Type B pancreatic cell (in vitro differentiated cells): ENCODE data around the gene LIN54. TPM values are rescaled to one million over a fixed set of nuclear protein-coding genes. Genes with fewer than 3 reads are reported as not detected.
"Not testable (repeated sequence)": the region's sequence is repeated elsewhere in the genome, so short reads cannot be mapped to it uniquely, and the experiment has no call there.

Experiments used
- DNase-seq: peaks from one replicate; pipeline ENCODE4 v3.0.0; 2021; ENCODE audit warnings: mixed read lengths; ENCODE audit not compliant: unreplicated experiment; ENCODE audit errors: extremely low spot score
- H3K27ac Mint-ChIP-seq: 2 replicates; pipeline ENCODE4 v1.8.0; 2021; ENCODE audit warnings: mild to moderate bottlenecking, mixed read lengths
- H3K27me3 Mint-ChIP-seq: 2 replicates; pipeline ENCODE4 v1.8.0; 2021; ENCODE audit warnings: mixed read lengths
- H3K36me3 Mint-ChIP-seq: 2 replicates; pipeline ENCODE4 v1.8.0; 2021; ENCODE audit warnings: mixed read lengths
- H3K4me1 Mint-ChIP-seq: one replicate; pipeline ENCODE4 v1.8.0; 2021; ENCODE audit warnings: mixed read lengths; ENCODE audit not compliant: unreplicated experiment
- H3K4me3 Mint-ChIP-seq: 2 replicates; pipeline ENCODE4 v1.8.0; 2021; ENCODE audit warnings: mild to moderate bottlenecking, mixed read lengths
- H3K9me3 Mint-ChIP-seq: 2 replicates; pipeline ENCODE4 v1.8.0; 2021; ENCODE audit warnings: mixed read lengths
- CTCF ChIP-seq: fragments of 200-600 bp; sonication (generic); conservative IDR thresholded peaks from 2 replicates; pipeline ENCODE4 v1.5.0; 2021; ENCODE audit warnings: antibody characterized with exemption, mild to moderate bottlenecking
- total RNA-seq: library from RNA; stranded (reverse); gene quantifications from 2 replicates; pipeline ENCODE4 v1.2.1, GENCODE V29; 2021; ENCODE audit warnings: low replicate concordance

Gene LIN54
- total RNA-seq, 1 donor from 2014 or later = 17.5 TPM

GRCh38 chr4:83025563-83025962 is 14.9 kb upstream of the LIN54 start:
- Mint-ChIP-seq H3K9me3 (peaks cover 9% of the 10 kb centered on the region), H3K4me1 (no peaks in the 10 kb centered on the region), H3K27ac (no peak overlapping the region), H3K27me3 (peaks cover 29% of the 10 kb centered on the region), H3K4me3 (no peak overlapping the region), H3K36me3 (no peaks in the 10 kb centered on the region)
- no peak for TF ChIP-seq CTCF
- DNase-seq = no peak

GRCh38 chr4:83024233-83024632 is 13.6 kb upstream of the LIN54 start:
- H3K36me3 Mint-ChIP-seq = no peaks in the 10 kb centered on the region
- TF ChIP-seq CTCF = no peak
- peaks cover 9% of the 10 kb centered on the region for H3K9me3 Mint-ChIP-seq
- H3K4me1 Mint-ChIP-seq = no peaks in the 10 kb centered on the region
- peaks cover 18% of the 10 kb centered on the region for H3K27me3 Mint-ChIP-seq
- no peak overlapping the region for H3K4me3 Mint-ChIP-seq
- no peak for DNase-seq
- no peak overlapping the region for H3K27ac Mint-ChIP-seq

- not testable (repeated sequence) for DNase-seq
Measured at GRCh38 chr4:83023599-83023998, 13.0 kb upstream of the LIN54 start.

GRCh38 chr4:83022724-83023450 is 12.3 kb upstream of the LIN54 start:
- Mint-ChIP-seq H3K4me3 (no peak overlapping the region), H3K36me3 (no peaks in the 10 kb centered on the region), H3K27ac (no peak overlapping the region), H3K9me3 (peaks cover 9% of the 10 kb centered on the region), H3K4me1 (no peaks in the 10 kb centered on the region), H3K27me3 (peaks cover 8% of the 10 kb centered on the region)
- DNase-seq = no peak
- TF ChIP-seq CTCF = no peak

More at GRCh38 chr4:83023599-83023998, 13.0 kb upstream of the LIN54 start:
- H3K36me3 Mint-ChIP-seq, H3K9me3 Mint-ChIP-seq, H3K4me1 Mint-ChIP-seq, H3K4me3 Mint-ChIP-seq, H3K27ac Mint-ChIP-seq: not testable (repeated sequence)
- H3K27me3 Mint-ChIP-seq = peaks cover 11% of the 10 kb centered on the region

- DNase-seq = no peak
- H3K4me1 Mint-ChIP-seq = no peaks in the 10 kb centered on the region
- H3K9me3 Mint-ChIP-seq = peaks cover 2% of the 10 kb centered on the region
- H3K4me3 Mint-ChIP-seq = no peak overlapping the region
- no peaks in the 10 kb centered on the region for H3K27me3 Mint-ChIP-seq
- no peak overlapping the region for H3K27ac Mint-ChIP-seq
- TF ChIP-seq CTCF = no peak
- H3K36me3 Mint-ChIP-seq = no peaks in the 10 kb centered on the region
Measured at GRCh38 chr4:83019794-83020494, 9.3 kb upstream of the LIN54 start.

- no peaks in the 10 kb centered on the region for H3K36me3 Mint-ChIP-seq
- DNase-seq = no peak
- H3K27me3 Mint-ChIP-seq = no peaks in the 10 kb centered on the region
- H3K4me3 Mint-ChIP-seq = peak overlapping the region; percentile 95
- H3K4me1 Mint-ChIP-seq = peaks cover 27% of the 10 kb centered on the region
- H3K9me3 Mint-ChIP-seq = no peaks in the 10 kb centered on the region
- H3K27ac Mint-ChIP-seq = peak overlapping the region; percentile 93
- TF ChIP-seq CTCF = no peak
Measured at GRCh38 chr4:83013902-83014301, 3.3 kb upstream of the LIN54 start.
